DMS79 (cell line): ENCODE data around the gene JADE2.
"Not testable (repeated sequence)": the region's sequence is repeated elsewhere in the genome, so short reads cannot be mapped to it uniquely, and the experiment has no call there.

Source experiments
- DNase-seq: peaks from one replicate; lab custom pipeline; 2025; lab: John Stamatoyannopoulos, UW

Gene JADE2

DNA sequence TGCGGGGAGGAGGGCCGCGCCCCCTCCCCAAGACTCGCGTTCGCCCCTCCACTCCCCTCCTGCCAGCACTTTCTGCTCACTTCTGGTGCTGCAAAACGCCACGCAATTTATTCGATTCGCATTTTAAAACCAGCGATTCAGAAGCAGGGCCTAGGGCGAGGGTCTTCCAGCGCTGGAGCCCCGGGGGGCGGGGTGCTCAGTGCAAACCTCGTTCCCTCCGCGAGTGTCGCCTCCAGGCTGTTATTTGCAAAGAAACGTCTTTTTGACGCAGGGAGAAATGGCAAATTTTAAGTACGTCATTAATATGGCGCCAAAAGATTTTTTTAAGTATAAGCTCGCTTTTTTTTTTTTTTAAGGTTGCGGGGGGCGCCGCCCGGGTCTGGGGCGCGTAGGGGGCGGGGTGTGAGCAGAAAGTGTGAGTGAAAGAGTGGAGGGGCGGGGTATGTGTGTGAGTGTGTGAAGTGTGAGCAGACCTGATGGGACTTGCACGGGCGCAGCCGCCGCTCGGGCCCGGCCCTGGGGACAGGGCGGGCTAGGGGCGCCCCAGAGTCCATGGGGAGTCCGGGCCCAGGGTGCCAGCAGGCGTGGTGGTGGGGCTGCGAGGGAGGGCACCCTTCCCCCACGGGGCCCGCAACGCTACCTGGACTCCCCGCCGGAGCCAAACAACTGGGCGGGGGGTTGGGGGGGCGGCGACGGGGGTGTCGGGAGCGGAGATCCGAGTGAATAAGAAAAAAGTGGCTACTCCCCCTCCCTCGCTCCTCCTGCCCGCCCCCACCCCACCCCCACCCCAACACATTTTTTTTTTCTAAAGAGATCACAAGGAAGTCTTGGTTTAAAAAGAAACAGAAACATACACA is at the start of gene JADE2:
JADE2 (plus strand) TSS at position 845 of the 857 bp plus-strand sequence. CDS start 10,188 bp downstream, outside the sequence.
- DNase-seq, result peak; percentile 26

DNA sequence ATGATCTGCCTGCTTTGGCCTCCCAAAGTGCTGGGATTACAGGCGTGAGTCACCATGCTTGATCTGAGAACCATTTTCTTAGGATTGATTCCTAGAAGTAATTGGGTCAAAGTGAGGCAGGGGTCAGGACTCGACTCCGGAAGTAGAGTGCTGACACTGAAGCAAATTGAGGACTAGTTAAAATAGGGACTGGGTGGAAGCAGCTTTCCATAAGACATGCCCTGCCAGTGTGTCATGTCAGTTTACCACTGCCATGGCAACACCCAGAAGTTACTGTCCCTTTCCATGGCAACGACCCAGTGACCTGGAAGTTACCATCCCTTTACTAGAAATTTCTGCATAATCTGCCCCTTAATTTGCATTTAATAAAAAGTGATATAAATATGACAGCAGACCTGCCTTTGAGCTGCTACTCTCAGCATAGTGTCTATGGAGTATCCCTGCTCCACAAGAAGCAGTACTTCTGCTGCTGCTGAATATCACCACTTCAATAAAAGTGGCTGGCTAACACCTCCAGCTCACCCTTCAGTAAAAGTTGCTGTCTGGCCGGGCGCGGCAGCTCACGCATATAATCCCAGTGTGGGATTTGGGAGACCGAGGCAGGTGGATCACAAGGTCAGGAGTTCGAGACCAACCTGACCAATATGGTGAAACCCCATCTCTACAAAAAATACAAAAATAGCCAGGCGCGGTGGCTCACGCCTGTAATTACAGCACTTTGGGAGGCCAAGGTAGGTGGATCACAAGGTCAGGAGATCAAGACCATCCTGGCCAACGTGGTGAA is 47.8 kb upstream of the JADE2 start:
- DNase-seq, result no peak

DNA sequence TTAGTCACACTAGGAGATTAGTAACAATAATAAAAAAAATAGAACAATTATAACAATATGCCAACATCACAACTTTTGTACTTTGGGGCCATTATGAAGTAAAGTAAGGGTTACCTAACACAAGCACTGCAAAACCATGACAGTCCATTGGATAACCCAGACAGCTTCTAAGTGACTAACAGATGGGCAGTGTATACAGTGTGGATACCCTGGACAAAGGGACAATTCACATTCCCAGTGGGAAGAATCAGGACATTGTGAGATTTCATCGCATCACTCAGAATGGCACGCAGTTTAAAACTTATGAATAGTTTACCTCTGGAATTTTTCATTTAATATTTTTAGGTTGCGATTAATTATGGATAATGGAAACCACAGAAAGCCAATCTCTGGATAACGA is 45.6 kb upstream of the JADE2 start:
- DNase-seq, result no peak

DNA sequence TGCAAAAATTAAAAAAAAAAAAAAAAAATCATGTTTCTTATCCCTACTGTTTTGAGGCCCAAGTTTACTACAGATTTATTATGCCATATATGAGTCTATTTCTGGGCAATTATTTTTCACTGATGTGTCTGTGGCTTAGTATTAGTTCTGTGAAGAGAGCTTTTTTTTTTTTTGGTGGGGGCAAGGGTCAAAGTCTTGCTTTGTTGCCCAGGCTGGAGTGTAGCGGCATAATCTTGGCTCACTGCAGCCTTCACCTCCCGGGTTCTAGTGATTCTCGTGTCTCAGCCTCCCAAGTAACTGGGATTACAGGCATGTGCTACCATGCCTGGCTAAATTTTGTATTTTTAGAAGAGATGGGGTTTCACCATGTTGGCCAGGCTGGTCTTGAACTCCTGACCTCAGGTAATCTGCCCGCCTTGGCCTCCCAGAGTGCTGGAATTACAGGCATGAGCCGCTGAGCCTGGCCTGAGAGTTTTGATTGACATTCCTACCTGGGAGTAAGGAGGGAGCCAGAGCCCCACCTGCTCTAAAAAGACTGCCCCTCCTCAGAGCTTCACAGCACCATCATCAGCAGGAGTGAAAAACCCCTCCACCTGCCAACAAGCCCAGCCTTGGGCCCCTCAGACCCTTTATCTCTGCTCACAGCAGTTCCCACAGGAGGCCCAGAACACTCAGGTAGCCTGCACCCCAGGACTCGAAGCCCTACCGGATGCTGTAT is 36.1 kb upstream of the JADE2 start:
- DNase-seq, result no peak

DNA sequence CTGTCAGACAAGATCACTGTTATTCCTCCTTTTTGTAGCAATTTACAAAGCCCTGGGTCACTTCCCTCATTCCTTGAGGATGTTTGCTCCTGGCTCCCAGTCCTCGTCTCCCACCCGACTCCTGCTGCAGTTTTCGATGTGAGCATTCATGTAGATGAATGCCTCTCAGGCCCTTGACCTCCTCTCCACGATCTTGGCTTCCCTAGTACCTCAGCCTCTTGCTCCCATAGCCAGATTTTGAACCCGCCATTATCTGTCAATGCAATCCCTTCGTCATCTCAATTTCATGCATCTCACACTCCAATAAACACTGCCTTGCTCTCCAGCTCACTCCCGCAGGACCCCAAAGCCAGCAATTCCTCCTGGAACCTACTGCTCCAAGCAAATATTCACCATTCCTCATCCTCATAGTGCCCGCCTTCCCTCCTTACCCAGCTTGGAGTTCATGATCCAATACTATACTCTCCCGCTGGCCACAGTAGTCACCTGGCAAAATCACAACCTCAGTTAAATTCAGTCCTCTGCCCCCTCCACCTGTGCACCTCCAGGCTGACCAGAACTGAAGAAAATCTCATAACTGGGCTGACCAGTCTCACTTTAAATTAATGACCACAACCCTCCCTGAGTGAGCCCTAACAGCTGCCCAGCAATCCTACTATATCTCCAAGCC is 35.1 kb upstream of the JADE2 start:
- no peak for DNase-seq

DNA sequence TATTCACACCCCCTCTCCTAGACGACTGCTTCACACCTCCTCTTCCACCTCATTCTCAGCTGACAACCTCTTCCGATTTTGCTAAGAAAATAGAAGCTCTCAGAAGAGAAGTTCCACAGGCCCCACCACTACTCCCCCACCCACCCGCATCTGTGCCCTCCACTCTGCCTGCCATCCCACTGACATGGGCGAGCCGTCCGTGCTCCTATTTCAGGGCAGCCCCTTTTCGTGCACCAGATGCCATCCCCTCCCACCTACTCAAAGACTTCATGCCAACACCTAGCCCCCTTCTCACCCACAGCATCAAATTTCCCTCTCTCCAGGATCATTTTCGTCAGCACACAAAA is 34.6 kb upstream of the JADE2 start:
- DNase-seq, result no peak

DNA sequence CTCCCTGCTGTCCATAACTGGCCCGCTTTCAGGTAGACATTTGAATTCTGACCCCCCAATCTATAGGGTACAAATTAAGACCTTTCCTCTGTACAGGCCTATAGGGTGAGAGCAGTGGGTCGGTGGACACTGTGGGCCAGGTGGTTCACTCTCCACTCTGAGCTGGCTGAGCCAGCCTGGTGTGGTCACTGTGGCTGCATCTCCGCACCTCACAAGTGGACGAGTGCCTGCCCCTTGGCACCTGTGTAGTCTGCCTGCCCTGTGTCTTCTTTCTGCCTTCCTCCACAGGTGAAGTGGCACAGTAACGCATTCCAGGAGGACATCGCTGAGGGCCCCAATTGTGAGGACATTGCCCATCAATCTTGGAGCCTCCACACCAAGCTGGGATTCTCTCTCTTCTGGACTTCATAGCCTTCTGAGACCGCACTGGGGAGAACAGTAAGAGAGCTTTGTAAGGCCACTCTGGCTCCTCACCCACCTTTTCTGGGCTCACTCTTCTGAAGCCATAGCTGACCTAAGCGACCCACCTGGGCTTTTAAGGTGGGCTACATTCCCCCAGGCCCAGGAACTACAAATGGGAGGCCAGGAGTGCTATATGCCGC is 33.5 kb upstream of the JADE2 start:
- no peak for DNase-seq

DNA sequence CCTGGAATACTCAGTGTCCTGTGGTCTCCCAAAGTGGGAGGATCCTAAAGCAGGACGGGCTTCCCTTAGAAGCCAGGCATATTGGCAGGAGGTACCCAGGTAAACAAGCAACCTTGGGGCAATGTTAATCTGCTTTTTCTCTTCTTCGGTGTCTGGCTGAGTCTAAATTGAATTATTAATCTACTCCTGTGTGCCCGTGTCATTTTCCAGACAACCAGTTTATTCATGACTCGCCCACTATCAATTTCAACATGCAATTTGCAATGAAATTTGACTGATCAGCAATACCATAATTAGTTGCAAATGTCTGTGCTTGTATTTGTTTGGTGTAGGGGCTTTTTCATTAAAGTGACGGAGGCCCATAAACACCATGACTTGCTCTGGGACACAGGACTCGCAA is 32.9 kb upstream of the JADE2 start:
- no peak for DNase-seq

DNA sequence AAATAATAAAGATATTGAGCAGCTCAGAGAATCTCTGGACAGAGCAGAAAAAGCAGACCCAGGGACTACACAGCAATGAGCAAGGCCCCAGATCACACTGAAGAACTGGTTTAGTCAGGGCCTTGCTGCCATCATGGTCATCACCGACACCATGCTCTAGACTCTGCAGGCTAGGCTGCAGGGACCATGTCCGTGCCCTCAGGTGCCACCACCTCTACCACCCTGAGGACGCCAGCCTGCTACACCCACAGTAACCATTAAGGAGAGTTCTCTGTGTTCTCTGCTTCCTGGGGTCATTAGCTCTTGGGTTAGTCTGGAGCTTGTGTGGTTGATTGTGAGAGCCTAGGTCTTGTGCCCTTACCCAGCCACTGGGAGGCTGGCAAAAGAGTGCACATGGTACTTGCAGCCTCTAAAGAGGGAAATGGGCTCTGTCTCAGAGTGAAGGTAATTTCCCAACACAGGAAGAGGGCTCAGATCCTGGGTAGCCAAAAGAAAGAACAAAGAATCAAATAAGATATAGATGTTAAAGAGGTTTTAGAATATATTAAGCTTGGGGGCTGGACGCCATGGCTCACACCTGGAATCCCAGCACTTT is 31.9 kb upstream of the JADE2 start:
- no peak for DNase-seq

DNA sequence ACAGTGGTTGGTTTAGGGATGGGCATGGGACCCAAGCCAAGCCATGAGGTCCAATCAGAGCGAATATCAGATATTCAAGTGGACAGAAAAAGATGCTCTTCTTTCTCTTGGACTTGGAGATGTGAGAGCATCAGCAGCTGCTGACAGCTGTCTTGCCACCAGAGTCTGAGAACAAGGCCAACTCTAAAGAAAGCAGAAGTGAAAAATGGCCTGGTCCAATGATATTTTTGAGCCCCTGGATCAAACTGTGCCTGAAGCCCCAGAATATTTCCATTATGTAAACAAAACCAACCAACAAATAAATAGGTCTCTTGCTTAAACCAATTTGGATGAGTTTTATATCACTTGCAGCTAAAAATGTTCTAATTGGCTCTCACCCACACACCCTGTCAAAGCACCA is 30.7 kb upstream of the JADE2 start:
- no peak for DNase-seq

DNA sequence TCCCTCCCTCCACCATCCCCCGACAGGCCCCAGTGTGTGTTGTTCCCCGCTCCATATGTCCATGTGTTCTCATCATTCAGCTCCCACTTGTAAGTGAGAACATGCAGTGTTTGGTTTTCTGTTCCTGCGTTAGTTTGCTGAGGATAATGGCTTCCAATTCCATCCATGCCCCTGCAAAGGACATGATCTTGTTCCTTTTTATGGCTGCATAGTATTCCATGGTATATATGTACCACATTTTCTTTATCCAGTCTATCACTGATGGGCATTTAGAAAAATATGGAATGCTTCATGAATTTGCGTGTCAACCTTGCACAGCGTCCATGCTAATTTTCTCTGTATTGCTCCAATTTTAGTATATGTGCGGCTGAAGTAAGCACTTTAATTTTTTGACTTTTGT is 25.6 kb upstream of the JADE2 start:
- not testable (repeated sequence) for DNase-seq

DNA sequence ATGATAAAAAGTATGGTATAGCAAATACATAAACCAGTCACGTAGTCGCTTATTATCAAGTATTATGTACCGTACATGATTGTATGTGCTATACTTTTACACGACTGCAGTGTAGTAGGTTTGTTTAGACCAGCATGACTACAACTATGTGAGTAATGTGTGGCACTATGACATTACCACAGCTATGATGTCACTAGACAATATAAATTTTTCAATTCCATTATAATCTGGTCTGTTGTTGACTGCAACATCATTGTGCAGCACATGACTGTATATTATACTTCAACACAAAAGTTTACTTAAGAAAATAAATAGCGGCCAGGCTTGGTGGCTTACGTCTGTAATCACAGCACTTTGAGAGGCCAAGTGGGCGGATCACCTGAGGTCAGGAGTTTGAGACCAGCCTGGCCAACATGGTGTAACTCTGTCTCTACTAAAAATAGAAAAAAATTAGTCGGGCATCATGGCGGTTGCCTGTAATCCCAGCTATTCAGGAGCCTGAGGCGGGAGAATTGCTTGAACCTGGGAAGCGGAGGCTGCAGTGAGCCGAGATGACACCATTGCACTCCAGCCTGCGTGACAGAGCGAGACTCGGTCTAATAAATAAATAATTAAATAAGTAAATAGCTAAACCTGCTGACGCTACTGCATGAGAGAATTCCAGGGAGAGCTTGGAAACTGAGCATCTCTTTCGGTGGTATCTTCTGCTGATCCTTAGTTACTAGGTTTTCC is 24.6 kb upstream of the JADE2 start:
- no peak for DNase-seq

DNA sequence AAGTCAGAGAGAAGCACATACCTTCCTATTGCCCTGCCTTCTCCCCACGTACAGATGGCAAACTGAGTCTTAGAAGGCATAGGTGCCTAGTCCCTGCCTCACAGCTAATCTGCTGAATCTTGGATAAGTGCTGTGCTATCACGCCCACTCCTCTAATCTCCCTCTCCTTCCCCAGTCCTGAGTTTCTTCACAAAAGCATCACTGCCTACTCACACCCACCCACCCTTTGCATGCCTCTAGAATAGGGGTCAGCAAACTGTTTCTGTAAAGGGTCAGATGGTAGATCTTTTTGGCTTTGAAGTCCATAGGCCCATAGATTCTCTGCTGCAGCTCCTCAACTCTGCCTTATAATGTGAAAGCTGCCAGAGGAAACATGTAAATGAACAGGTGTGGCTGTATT is 23.2 kb upstream of the JADE2 start:
- DNase-seq, result no peak

DNA sequence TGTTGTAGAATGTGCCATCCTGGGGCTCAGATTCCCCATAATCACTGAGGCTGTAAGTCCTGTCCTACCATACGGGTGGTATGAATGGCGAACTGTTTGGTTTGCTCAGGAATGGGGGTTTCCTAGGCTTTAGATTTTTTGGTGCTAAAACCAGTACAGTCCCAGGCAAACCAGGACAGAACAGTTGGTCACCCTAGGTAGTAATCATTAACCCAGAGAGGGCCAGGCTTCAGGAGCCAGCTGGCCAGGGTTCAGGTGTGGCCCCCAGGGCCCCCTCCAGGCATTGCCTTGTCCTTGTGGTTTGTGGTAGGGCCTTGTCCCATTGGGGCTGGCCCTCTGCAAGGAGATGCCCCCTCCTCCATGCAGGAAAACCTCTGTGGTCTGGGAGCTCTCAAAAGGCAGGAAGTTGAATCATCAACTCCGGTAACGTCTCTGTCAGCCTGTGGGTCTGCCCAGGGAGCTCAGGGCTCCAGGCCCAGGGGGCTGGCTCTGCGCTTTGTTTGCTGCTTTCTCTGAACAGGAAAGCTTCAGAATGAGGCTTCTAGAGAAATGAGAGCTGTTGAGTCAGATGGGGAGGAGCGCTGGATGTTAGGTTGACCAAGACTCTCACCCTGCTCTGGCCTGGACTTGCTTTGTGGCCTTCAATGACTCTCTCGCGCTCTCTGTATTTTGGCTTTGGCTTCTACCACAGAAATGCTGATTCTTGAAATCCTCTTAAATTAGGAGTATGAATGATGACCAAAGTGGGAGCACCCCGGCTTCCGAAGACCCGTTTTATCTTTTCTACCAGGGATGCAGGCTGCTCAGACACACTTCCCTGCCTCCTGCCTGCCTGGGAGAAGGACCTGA is 22.2 kb upstream of the JADE2 start:
- DNase-seq, result no peak

DNA sequence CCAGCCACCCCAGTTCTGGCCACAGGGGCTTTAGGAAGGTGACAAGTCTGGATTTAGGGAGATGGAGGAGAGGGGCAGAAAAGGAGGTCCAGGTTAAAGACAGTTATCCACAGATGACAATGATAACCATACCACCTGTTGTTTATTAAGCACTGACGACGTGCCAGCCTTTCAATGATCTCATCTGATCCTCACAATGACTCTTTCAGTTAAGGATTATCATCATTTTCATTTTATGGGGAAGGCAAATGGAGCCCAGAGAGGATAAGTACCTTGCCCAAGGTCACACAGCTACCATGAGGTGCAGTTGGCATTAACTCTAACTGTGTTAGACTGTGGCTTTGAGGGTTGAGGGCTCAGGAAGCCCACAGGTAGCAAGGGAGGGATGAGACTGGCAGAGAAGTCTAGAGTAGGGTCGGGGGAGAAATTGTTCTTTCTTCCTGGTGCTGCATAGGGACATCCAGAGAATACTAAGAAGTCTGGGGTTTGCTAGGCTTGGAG is 21.5 kb upstream of the JADE2 start:
- no peak for DNase-seq

DNA sequence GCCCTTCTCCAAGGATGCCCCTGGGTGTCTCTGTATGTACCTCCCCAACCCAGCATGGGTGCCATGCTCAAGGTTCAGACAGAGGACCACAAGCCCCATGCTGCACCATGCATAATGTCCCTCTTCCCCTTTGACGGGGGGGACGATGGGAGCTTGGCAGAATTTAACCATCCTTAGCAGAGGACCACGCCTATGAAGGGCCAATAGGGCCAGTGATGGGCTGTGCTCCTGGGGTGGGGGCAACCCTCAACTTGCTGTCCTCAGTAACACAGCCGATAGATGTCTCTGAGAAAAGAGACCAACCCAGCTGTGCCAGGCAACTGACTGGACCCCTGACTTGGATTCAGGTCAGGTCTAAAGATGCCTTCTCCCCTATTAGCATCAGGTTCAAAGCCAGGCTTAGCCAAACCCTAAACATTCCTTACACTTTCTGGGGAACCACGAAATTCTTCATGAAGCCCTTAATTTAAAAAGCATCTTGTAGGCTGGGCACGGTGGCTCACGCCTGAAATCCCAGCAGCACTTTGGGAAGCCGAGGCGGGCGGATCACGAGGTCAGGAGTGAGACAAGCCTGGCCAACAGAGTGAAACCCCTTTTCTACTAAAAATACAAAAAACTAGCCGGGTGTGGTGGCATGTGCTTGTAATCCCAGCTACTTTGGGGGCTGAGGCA is 20.7 kb upstream of the JADE2 start:
- no peak for DNase-seq

DNA sequence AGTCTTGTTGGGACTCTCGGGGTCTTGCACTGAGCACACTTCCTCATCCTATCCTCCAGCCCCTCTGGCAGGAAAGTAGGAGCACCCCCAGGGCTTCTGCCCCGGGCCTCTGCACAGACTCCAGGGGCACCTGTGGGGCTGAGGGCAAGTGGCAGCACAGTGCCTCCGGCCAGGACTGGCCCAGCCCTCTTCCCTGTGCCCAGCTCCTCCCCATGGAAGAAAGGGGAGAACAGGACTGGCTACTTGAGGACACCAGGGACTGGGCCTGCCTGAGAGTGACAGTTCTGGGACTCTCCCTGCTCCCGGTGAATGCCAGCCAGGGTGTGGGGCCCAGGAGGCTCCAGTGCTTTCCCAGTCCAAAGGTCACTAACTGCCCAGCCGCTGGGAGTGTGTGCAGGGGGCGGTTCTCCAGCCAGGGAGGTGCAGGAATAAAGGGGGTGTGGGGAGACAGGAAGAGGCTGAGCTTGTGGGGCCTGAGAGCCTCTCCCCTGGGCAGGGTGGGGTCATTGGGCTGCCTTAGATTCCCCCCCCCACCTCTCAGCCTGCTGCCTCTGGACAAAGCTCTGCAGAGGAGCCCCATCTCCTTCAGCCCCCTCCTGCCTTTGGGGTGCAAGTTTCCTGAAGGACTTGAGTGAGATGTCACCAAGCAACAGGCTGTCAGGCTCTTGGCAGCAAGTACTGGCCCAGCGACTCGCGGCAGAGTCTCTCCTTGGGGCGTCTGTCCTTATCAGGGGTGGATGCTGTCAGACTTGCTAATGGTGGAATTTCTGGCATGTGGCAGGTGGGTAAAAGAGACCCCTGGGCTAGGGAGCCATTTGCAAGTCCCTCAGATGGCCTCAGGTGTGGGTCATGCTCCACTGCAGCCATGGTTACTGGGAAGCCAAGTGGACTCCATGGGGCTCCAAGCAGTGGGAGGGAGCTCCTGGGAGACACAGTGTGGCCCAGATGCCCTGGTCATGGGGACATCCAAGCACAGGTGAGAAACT is 19.1 kb upstream of the JADE2 start:
- no peak for DNase-seq

DNA sequence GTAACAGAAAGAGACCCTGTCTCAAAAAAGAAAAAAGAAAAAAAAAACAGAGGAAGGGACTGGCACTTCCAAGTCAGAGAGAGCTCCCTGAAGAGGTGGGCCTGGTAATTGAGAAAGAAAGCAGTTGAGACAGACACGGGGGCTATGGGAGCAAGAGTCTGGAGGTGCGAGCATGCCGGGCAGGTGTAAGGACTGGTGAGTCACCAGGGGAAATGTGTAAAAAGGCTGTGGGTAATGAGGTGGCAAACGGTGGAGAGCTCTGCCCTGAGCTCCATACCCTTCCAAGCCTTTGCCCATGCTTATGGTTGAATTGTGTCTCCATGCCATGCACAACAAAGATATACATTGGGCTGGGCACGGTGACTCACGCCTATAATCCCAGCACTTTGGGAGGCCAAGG is 18.0 kb upstream of the JADE2 start:
- DNase-seq, result no peak
